Hematopoietic multipotent progenitor cell treated with erythropoietin and hydrocortisone succinate and interleukin-3 and kit ligand, for 8 days (in vitro differentiated cells): ENCODE measurements around the gene AHI1.

Experiments used
- DNase-seq: peaks from one replicate; pipeline ENCODE4 v3.0.0-alpha.2; 2015

The AHI1 gene

DNA sequence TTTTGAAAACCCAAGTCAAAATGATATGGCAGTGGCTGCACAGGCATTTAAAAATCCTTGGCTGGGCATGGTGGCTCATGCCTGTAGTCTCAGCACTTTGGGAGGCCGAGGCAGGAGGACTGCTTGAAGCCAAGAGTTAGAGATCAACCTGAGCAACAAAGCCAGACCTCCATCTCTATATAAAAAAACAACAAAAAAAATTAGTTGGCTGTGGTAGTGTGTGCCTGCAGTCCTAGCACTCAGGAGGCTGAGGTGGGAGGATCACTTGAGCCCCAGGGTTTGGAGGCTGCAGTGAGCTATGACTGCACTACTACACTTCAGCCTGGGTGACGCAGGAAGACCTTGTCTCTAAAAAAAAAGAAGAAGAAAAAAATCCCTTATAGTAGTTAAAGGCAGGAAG lies 173.6 kb downstream of the AHI1 start:
- DNase-seq: peak; percentile 29

GRCh38 chr6:135323202-135323668 lies 174.3 kb downstream of the AHI1 start:
- peak; percentile 99 for DNase-seq

- DNase-seq: no peak
These were observed 174.9 kb downstream of the AHI1 start for GRCh38 chr6:135322427-135323201.

GRCh38 chr6:135320721-135321621 lies 176.6 kb downstream of the AHI1 start:
- peak; percentile 98 for DNase-seq

- peak; percentile 30 for DNase-seq
These were observed 177.7 kb downstream of the AHI1 start for GRCh38 chr6:135319819-135320218.

DNA sequence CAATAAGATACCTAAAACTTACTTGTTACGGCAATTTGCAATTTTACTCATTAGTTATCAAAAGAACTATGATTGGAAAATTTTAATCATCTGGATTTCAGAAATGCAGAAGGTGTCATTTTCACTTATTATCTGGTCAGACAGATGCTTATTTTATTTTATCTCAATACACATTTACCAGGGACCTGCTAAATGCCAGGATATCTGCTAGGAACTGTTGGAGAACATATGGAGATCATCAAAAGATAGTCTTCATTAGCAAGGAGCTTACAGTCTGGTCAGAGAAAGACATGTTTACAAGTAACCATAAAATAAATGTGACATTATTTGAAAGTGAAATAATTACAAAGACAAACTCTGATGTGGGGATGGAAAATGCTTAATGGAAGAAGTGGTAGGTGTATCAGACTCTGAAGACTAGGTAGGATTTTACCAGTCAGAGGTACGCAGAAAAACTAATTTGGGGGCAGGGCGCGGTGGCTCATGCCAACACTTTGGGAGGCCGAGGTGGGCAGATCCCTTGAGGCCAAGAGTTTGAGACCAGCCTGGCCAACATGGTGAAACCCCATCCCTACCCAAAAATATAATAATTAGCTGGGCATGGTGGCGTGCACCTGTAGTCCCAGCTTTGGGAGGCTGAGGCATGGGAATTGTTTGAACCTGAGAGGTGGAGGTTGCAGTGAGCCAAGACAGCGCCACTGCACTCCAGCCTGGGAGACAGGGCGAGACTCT lies 178.6 kb downstream of the AHI1 start:
- peak; percentile 69 for DNase-seq

DNA sequence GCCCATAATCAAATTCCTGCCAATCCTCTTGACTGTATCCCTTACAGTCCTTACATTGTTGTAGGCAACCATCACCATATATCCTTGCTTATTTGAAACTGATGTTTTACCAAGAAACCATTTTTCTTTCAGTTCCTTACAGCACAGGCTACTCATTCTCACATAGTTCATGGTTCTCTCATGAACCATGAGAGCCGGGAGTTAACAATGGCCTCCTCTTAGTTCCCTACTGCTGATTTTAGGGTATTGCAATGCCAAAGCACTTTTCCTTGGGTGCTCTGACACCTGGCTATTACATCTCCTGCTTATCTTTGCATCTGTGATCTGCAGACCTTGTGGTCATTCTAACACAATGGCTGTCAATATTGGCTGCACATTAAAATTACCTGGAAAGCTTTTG lies 183.0 kb downstream of the AHI1 start:
- DNase-seq: no peak

DNA sequence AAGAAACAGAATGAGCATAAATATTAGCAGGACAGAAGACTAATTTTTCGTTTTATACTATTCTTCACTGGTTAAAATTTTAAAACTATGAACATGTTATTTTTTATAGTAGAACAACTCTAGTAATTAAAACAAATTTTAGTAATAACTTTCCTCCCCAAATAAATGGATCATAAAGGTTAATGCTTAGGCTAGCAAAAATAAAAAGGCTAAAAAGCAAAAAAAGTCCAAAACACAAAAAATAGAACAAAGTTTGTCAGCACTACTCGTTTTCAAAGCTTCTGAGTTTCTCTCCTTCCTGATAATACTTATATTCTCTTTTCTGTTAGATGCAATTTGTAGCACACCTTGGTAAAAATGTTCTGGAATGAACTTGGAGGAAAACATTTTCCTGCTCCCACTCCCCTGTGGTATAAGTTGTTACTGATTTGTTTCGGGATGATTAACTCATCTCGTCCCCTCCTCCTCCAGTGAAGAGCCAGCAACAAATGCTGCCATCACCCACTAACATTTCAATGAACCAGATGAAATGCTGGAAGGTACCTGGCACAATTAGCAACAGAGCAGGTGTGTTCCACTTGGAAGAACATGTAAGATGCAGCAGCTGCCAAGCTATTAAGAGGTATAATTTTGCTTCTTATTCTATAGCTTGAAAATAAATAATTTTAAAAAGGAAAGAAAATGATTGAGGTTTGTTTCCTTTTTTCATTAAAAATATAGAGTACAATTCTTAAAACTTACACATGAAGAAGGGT lies 185.9 kb downstream of the AHI1 start:
- no peak for DNase-seq

- no peak for DNase-seq
These were observed 187.2 kb downstream of the AHI1 start for GRCh38 chr6:135310291-135310690.

GRCh38 chr6:135306740-135307420 lies 190.7 kb downstream of the AHI1 start:
- peak; percentile 41 for DNase-seq

DNA sequence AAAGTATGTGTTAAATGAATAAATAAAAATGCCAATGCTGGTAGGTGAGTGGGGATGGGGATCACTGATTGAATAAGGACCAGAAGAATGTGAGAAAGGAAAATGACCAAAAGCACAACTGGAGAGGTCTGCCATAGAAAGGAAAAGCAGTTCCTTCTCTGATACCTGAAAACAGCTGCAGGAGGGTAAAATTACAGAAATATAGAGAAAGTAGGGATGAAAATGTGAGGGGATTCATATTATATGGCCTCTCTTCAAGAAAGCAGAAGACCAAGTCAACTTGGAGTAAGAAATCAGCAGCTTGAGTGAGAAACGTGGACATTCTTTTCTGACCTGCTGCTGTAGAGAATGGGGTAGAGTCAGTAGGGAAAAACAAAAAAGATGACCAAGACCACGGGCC lies 191.4 kb downstream of the AHI1 start:
- DNase-seq: no peak

- no peak for DNase-seq
These were observed 191.9 kb downstream of the AHI1 start for GRCh38 chr6:135305684-135306083.

- DNase-seq: no peak
These were observed 192.7 kb downstream of the AHI1 start for GRCh38 chr6:135304883-135305282.

- no peak for DNase-seq
These were observed 196.2 kb downstream of the AHI1 start for GRCh38 chr6:135301304-135301703.

- no peak for DNase-seq
These were observed 197.0 kb downstream of the AHI1 start for GRCh38 chr6:135300576-135300975.

GRCh38 chr6:135299256-135299655 lies 198.3 kb downstream of the AHI1 start:
- no peak for DNase-seq

GRCh38 chr6:135298455-135298854 lies 199.1 kb downstream of the AHI1 start:
- DNase-seq: no peak

- DNase-seq: no peak
These were observed 200.8 kb downstream of the AHI1 start for GRCh38 chr6:135296715-135297114.

DNA sequence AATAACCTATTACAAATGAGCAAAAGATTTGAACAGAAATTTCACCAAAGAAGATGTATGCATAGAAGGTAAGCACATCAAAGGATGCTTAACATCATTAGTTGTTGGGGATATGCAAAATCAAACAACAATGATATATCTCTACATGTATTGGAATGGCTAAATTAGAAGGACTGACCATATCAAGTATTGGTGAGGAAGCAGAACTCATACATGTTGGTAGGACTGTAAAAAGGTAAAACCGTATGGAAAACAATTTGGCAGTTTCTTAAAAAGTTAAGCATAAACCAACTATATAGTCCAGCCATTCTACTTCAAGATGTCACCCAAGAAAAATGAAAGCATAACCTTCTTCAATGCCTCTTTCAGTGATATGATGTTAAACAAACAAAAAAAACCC lies 202.5 kb downstream of the AHI1 start:
- DNase-seq: no peak

DNA sequence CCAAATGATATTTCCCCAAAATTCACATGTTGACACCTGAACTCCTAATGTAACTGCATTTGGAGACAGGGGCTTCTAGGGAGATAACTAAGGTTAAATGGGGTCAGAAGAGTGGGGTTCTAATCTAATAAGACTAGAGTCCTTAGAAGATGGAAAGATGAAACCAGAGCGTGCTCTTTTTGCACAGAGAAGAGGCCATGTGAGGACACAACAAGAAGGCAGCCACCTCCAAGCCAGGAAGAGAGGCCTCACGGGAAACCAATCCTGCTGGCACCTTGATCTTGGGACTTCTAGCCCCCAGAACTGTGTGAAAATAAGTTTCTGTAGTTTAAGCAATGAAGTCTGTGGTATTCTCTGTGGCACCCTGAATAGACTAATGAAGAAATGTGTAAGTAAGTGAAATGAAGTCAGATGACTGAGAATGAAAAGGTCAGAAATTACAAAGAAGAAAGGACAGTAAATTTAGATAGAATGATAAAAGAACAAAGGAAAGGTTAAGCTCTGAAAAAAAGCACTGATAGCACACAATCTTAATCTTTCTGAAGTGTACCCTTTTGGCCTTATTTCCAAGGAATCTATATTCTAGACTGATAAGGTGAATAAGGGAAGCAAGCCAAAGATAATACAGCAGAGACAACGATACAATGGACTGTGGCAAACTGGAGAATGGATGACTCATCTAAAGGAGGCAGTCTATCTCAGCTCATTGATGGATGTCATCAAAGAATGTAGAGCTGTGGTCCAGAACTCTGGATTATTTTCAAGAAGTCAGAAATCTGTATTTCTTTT lies 206.1 kb downstream of the AHI1 start:
- peak; percentile 58 for DNase-seq

DNA sequence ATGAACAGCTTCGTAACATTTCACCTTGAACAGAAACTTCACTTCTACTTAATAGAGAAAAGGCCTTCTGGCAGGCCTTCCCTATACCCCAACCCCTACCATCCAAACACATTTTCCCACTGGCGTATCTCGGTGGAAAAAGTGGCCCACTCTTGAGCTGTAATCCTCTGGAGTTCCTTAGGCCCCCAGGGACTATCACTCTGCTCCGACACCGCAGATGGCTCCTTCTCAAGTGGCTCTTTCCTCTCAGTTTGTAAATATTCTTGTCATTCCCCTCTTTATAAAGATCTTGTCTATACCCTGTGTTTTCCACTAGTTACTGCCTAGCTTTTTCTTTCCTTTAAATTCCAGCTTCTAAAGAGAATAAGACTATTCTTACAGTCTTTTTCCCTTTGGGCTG lies 207.7 kb downstream of the AHI1 start:
- DNase-seq: no peak
